Right lobe of liver (tissue), 4 donors: ENCODE data around the gene PIAS4.

ENCODE experiments used
- POLR2A ChIP-seq: fragments of 450-650 bp; IDR thresholded peaks from one replicate; pipeline ENCODE4 v1.6.1; 2017; ENCODE audit warnings: antibody characterized with exemption, mild to moderate bottlenecking
- TF ChIP-seq, protein P1 (sequence below), 4 donors: fragments of 200-600 bp in 3 of 4; fragments of 450-650 bp in 1 of 4; IDR thresholded peaks; one replicate each; pipeline versions ENCODE4 v1.5.1 to v1.8.0; 2016 to 2022; ENCODE audit warnings: antibody characterized with exemption in 4 of 4, mild to moderate bottlenecking in 2 of 4
- donor health status: DM: no; HTN: no; CAD: no.
- donor health status: DM: no; HTN: no; CAD: no.
- donor health status: DM: no; HTN: yes; CAD: no.

DNA sequence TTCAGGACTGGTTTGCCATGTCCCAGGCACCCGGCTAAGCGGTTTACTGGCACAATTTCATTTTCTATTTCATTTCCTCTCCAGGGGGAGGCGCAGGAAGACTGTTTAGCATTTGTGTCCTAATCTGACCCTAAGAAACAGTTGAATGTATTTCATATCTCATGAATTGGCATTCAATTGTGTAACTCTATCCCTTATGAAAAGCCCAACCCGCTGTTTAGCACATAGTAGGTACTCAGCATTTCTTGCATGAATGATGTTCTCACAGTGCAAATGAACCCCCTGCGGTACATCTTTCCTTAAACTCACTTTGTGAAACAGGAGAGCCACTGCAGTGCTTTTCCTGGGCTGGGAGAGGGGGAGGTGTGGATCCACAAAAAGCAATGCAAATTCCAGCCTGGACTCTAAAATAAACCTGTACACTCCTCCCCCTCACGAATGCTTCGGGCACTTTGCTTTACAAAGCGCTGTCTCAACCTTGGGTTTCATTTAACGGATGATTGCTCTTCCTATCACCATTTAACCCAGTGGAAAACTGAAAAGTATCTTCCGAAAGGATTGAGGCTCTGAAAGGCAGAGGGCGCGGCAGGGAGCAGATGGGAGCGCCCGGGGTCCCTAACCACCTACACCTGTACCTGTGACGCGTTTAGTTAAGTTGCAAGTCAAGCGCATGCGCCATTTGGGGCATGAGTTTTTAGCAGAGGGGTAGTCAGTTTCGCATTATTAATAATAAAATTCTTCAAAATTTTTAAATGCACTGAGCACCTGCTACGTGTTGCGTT, 21.1 kb upstream of the PIAS4 start:
- TF ChIP-seq, protein P1, sequence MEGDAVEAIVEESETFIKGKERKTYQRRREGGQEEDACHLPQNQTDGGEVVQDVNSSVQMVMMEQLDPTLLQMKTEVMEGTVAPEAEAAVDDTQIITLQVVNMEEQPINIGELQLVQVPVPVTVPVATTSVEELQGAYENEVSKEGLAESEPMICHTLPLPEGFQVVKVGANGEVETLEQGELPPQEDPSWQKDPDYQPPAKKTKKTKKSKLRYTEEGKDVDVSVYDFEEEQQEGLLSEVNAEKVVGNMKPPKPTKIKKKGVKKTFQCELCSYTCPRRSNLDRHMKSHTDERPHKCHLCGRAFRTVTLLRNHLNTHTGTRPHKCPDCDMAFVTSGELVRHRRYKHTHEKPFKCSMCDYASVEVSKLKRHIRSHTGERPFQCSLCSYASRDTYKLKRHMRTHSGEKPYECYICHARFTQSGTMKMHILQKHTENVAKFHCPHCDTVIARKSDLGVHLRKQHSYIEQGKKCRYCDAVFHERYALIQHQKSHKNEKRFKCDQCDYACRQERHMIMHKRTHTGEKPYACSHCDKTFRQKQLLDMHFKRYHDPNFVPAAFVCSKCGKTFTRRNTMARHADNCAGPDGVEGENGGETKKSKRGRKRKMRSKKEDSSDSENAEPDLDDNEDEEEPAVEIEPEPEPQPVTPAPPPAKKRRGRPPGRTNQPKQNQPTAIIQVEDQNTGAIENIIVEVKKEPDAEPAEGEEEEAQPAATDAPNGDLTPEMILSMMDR (IDR thresholded peaks at IDR 0.05): peak; percentile 54 to 70 (median 65)
- TF ChIP-seq POLR2A: no peak
